Raji (cell line): Measurements from ENCODE around the gene EFCAB14.
A peak's percentile ranks its signal among the peaks of the same experiment; 100 is the strongest.

Source experiments
- POLR2A ChIP-seq: IDR thresholded peaks from 2 replicates; pipeline ENCODE4 v1.6.1; 2011; ENCODE audit warnings: low read depth, low read length, control low read depth; ENCODE audit not compliant: insufficient read depth

EFCAB14 gene, protein sequence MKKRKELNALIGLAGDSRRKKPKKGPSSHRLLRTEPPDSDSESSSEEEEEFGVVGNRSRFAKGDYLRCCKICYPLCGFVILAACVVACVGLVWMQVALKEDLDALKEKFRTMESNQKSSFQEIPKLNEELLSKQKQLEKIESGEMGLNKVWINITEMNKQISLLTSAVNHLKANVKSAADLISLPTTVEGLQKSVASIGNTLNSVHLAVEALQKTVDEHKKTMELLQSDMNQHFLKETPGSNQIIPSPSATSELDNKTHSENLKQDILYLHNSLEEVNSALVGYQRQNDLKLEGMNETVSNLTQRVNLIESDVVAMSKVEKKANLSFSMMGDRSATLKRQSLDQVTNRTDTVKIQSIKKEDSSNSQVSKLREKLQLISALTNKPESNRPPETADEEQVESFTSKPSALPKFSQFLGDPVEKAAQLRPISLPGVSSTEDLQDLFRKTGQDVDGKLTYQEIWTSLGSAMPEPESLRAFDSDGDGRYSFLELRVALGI

DNA sequence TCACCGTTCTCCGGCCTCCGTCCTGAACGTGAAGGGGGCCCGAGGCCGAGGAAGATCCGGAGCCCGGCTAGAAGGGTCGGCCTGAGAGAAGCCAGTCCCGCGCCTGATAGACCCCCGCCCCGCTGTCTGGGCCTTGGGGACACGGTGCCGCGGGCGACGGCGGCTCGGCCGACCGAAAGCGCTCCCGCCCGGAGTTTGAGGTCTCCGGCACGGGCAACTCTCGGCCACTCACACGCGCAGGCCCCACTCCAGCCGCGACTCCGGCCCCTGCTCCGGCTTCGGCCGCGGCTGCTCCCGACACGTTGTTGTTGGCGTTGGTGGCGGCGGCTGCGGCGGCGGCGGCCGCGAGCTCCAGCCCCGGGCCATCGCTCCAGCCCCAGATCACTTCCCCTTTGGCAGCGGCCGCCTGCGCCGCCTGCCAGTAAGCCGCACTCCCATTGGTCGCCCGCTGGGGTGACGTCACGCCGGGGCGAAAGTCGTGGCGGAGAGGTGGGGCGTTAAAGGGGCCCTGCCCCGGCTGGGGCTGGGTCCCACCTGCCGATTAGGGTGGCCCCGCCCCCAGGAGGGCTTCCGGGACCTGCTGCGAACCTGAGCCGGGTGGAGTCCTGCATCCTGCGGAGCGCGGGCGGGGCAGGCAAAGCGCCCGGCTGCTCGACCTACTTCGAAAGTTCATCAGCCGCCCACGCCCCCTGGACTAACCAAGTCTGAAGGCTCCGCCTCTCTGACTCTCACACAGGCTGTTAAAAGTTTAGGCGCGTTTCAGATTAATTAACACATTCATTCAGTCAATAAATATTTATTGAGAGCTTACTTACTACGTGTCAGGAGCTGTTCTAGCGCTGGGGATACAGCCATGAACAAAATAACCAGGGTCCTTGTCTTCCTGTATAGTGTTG is at the start of gene EFCAB14:
EFCAB14 (minus strand) TSS at position 388 of the 896 bp plus-strand sequence. CDS start 1,027 bp downstream, outside the sequence.
- TF ChIP-seq POLR2A, result peak; percentile 56

DNA sequence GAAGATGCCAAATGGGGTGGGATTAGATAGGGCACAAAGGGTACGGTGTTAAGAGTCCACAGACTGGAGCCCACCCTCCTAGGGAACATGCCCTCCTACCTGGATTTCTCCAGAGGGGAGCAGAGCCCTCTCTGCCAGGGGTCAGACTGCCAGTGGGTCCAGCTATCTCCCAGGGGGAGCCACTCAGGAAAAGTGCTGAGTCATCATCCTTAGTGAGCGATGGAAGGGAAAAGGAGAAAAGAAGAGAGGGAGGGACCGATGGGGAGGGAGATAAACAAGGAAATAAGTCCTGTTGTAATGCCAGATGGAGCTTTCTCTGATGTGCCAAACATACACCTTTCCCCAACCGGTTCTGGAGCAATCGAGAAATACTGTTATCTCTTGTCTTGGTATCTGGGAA is 49.5 kb upstream of the EFCAB14 start:
- no peak for TF ChIP-seq POLR2A

DNA sequence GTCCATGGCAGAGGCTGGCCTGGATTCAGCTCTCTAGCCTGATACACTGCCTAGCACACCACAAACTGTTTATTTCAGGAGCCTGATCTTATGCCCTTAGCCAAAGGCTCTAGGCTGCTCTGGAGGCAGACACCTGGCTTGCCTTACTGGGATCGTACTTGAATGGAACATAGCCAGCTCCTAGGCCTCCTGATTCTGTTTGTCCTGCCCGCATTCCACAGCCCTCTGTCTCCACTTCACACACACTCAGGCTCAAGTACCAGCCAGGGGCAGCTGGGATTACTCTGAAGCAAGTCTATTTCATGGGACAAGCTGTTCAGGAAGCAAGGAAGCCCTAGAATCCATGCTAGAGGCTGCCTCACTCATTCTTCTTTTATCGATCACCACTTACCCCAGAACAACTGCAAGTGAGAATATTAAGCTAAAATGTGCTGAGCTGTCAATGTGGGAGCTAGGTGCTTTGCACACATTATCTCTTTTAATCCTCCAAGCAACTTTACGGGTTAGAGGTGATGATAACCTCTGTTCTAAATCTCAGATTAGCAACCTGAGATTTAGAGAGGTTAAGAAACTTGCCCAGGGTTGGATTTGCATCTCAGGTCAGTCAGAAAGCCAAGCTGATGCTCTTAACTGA is 48.9 kb upstream of the EFCAB14 start:
- no peak for TF ChIP-seq POLR2A

DNA sequence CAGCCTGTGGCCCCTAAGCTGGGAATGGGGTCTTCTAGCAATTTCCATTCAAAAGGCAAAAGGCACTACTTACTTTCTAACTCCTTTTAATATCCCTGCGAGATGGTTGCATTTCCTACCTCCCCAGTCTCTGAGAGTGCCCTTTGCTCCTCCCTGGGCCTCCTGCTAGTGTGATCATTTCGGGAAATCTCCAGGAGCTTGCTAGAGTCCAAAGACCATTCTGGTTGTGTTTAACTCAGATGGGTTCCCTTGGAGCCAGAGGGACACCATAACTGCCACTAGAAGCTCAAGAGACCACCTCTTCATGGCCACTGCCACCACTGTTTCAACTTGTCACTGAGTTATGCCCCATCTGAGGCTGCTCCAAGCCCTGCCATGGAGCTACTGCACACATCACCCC is 45.5 kb upstream of the EFCAB14 start:
- no peak for TF ChIP-seq POLR2A

DNA sequence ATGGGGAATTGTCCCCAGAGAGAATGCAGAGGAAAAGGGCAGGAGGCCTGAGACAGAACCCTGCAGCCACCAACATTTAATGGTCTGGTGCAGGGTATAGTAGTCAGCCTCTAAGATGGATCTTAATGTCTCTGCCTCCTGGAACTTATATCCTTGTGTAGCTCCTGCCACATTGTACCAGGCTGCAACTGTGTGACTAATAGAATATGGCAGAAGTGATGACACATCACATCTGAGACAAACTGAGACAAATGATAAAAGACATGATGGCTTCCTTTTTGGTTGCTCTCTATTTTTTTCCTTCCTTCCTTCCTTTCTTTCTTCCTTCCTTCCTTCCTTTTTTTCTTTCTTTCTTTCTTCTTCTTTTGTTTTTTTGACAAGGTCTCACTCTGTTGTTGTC is 42.8 kb upstream of the EFCAB14 start:
- TF ChIP-seq POLR2A, result no peak

DNA sequence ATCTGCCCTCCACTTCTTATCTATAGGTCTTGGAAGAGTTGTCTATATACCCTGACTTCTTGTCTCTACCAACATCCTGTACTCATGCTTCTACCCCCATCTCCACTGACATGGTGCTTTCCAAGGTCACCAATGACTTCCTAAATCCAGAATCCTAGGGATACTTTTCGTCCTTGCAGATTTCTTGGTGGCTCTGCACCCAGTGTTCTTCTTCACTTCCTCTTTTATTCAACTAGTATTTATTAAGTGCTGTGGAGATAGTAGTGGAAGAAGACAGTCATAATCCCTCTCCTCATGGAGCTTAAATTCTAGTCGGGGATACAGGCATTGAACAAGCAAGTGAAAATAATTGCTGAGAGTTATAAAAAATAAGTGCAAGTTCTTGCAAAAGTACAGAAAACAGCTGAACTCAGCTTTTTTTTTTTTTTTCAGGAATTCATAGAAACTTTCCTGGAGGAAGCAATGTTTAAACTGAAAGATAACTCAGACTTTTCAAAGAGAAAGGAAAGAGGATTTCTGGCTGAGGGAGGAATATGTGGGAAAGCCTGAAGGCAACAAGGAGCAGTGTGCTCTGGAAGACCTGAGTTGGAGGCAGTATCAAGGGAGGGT is 41.7 kb upstream of the EFCAB14 start:
- no peak for TF ChIP-seq POLR2A

DNA sequence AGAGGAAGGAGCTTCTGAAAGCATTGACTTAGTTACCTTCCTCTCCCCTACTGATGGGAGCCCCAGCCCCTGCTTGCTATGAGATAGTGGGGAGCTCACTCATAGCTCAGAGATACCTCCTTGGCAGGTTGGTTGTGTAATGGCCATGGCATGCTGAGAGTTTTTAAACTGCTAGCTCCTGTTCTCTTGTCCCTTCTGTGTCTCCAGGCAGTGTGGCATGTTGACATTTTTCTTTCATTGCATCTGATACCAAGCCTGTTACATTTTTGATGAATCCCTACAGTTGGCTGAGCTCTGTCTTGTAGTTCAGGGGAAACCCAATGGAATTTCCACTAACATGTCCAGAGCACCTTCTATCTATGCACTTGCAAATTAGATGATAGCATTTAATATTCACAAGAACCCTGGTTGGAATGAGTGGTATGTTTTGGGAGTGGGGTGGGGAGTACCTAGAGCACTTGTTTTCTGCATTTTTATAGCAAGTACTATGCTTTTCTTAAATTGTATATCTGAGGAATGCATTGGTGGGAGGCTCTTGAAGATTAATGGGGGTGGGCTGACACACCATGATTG is 39.1 kb upstream of the EFCAB14 start:
- no peak for TF ChIP-seq POLR2A

DNA sequence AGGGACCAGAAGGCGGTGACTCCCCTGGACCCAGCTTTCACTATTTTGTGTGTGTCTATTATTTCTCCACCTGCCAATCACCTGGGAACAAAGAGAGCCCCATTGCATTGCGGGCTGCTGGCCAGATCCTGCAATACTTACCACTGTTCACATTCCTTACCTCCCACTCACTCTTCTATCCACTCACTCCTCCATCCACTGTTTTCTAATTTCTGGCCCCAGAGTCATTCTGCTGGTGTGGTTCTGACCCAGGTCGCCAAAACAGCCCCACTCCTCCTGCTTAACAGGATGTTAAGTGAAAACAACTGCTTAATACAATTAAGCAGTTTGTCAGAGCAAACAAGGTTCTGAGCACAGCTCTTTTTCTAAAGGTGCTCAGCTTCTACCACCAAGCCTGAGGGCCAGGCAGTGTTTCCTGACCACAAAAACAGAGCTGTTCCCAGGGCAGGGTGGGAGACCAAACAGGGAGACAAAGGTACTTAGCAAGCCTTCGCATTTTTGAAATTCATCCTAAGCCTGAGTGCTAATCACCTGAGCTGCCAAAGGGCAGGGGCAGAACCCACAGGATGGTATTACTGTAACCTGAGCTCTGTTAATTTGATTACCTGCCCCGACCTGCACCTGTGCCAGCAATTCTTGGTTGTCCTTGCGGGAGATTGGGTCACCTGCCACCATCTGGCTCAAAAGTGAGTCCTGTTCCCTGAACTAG is 38.5 kb upstream of the EFCAB14 start:
- no peak for TF ChIP-seq POLR2A

DNA sequence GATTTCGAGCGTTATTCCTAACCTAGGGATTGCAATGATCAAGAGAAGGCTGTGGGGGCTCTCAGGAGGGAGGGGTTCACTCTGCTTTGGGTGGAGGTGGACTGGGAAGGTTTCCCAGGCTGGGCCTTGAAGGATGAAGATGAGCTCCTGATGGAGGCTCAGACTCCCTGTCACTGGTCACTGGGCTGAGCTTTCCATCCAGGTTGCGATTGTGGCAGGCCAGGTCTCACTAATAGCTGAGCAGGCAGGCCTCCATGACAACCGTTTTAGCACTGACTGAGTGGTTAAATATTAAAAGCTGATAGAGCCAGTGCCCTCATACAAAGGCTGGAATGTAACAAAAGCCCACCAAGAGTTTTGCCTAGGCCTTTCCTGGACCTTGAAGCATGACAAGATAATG is 36.2 kb upstream of the EFCAB14 start:
- TF ChIP-seq POLR2A, result no peak

DNA sequence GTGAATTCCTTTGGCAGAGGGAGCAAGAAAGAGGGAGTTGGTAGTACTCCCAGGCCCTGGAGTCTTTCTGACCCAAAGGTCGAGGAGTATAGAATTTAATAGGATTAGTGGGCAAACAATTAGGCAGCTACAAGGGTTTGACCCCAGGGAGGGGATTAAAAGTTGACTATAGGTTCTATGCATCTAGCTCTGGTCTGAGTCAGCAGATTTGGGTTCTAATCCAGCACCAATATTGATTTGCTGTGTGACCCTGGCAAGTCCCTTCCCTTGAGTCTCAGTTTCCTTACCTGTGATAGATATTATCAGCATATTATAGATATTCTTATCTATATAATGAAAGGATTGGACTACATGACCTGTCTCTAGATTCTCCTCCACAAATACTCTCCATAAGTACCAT is 35.1 kb upstream of the EFCAB14 start:
- no peak for TF ChIP-seq POLR2A

DNA sequence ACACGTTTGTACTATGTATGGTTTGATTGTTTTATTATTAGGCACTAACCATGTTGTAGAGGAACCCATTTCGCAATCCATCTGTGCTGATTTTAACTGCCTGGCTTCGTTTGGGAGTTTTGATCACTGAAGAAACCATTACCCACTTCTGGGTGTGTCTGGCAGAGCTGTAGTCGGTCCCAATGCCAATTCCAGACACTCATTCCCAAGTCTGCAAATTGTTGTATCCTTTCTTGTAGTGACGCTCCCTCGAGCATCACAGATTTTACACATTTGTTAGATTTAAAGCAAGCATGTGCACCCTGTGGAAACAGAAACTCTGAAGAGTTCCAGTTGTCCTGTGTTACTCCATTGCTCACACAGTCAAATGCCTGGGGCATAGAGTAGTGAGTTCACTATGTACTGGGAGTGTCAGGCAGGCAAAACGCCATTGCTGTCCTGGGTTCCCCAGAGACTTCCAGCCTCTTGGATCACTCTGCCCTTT is 31.0 kb upstream of the EFCAB14 start:
- TF ChIP-seq POLR2A, result no peak

DNA sequence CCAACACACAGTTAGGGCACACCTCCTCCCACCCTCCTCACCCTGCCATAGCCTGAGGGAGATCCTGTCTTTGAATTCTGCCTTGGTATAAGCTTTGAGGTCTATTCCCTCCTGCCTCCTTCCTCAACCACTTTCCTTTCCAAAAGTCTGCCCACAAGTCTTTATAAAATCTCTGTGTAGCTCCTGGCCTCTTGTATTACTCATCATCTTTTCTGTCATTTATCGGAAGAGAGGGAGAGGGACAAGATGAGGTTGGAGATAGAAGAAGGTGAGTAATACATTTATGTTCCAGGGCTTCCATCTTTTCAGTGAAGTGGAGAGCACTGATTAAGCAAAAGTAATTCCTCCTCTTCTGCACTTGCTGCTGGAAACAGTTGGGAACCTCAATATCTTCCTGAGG is 30.5 kb upstream of the EFCAB14 start:
- TF ChIP-seq POLR2A, result no peak

DNA sequence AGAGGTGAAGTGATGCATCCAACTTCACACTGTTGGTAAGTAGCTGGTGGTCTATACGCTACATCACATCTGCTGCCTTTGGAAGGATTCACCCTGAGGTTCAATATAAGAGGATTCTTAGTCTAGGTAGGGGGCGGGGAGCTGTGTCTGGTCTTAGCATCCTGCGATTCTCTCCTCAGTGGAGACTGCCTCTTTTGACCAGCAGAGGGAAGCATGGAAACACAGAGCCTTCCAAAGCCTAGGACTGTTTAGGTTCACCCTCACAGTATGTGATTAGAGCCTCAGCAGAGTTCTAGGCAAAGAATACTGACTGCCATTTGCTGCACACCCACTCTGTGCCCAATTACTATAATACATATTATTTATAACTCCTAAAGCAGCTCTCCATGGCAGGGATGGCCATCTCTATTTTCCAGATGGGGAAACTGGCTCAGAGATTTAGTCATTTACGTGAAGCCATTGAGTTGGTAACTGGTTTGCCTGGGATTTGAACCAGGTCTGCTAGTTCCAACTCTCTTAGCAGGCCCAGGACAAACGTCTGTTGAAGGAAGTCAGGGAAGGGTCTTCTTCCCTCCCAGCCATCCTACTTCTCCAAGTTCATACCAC is 28.9 kb upstream of the EFCAB14 start:
- TF ChIP-seq POLR2A, result no peak
